Measurements from ENCODE around the gene C6orf89.

Gene C6orf89

DNA sequence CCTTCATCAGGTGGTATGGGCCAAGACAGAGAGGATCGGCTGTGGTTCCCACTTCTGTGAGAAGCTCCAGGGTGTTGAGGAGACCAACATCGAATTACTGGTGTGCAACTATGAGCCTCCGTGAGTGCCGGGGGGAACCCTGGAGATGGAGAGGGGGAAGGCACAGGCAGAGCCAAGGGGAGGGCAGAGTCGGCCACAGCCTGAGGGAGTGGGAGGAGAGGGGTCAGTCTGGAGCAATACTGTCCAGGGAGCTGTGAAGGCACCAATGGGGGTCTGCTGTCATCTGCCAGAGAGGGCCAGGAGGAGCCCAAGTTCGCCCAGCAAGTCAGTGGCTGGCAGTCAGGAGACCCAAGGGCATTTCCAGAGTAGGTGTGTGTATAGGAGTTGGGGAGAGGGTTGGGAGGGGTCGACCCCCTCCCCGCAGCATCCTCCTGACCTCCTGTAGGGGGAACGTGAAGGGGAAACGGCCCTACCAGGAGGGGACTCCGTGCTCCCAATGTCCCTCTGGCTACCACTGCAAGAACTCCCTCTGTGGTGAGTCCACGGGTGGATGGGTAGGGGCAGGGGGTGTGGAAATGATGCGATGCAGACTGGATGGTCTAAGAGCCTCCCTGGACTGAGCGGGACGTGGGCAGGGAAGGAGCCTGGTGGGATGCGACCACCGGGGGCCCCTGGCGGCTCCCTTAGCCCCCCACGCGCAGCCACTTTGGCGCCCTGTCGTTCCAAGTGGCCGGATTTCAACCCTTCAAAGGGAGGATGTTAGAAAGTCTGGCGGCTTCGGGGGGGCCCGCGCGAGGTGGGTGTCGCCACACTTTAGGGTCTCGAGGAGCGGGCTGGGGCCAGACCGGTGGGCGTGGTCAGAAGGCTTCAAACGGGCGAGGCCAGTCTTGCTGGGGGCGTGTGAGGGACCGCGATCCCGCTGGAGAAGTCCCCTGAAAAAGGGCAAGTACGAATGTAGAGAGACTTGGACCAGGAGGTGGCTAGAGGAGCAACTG, 76.0 kb downstream of the C6orf89 start:
- no peaks in the 10 kb centered on the region for H4K20me1 ChIP-seq (ENCODE audit: insufficient read depth, low read length)
- H3K9me3 ChIP-seq (replicated peaks; ENCODE audit: insufficient read depth, low read length) = no peaks in the 10 kb centered on the region
- no peaks in the 10 kb centered on the region for H3K9me2 ChIP-seq (replicated peaks; ENCODE audit: insufficient read depth, low read length)
- H3K27ac ChIP-seq (ENCODE audit: low read length) = no peak overlapping the region
- TF ChIP-seq EZH2 (optimal IDR thresholded peaks at IDR 0.05; ENCODE audit: low read depth, low read length) = no peak
- TF ChIP-seq, protein P1, sequence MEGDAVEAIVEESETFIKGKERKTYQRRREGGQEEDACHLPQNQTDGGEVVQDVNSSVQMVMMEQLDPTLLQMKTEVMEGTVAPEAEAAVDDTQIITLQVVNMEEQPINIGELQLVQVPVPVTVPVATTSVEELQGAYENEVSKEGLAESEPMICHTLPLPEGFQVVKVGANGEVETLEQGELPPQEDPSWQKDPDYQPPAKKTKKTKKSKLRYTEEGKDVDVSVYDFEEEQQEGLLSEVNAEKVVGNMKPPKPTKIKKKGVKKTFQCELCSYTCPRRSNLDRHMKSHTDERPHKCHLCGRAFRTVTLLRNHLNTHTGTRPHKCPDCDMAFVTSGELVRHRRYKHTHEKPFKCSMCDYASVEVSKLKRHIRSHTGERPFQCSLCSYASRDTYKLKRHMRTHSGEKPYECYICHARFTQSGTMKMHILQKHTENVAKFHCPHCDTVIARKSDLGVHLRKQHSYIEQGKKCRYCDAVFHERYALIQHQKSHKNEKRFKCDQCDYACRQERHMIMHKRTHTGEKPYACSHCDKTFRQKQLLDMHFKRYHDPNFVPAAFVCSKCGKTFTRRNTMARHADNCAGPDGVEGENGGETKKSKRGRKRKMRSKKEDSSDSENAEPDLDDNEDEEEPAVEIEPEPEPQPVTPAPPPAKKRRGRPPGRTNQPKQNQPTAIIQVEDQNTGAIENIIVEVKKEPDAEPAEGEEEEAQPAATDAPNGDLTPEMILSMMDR (IDR thresholded peaks at IDR 0.05; ENCODE audit: low read length) = no peak
- no peak for TF ChIP-seq EZH2phosphoT487 (IDR thresholded peaks at IDR 0.05; ENCODE audit: low read length)
- no peak overlapping the region for H2AFZ ChIP-seq (ENCODE audit: low read length)
- no peak overlapping the region for H3K9ac ChIP-seq (ENCODE audit: low read length)
- DNase-seq = no peak
- H3K4me3 ChIP-seq (ENCODE audit: low read length) = no peak overlapping the region
- H3K4me1 ChIP-seq (ENCODE audit: low read length) = no peaks in the 10 kb centered on the region
- H3K4me2 ChIP-seq (ENCODE audit: low read depth, low read length) = no peak overlapping the region
- H3F3A ChIP-seq (ENCODE audit: insufficient read depth, low read length) = no peaks in the 10 kb centered on the region
- H3K79me2 ChIP-seq (ENCODE audit: low read length) = no peaks in the 10 kb centered on the region
- no peaks in the 10 kb centered on the region for H3K36me3 ChIP-seq (replicated peaks; ENCODE audit: insufficient read depth, low read length)
- no peaks in the 10 kb centered on the region for H3K27me3 ChIP-seq (replicated peaks; ENCODE audit: insufficient read depth, low read length)

- no peak for TF ChIP-seq EZH2phosphoT487 (IDR thresholded peaks at IDR 0.05; ENCODE audit: low read length)
- TF ChIP-seq, protein P1 (IDR thresholded peaks at IDR 0.05; ENCODE audit: low read length) = no peak
- no peak for TF ChIP-seq EZH2 (optimal IDR thresholded peaks at IDR 0.05; ENCODE audit: low read depth, low read length)
- DNase-seq = no peak
- no peak overlapping the region for H3K9ac ChIP-seq (ENCODE audit: low read length)
- no peak overlapping the region for H3K4me2 ChIP-seq (ENCODE audit: low read depth, low read length)
- H3K27ac ChIP-seq (ENCODE audit: low read length) = no peak overlapping the region
- H2AFZ ChIP-seq (ENCODE audit: low read length) = no peak overlapping the region
- no peaks in the 10 kb centered on the region for H3K9me3 ChIP-seq (replicated peaks; ENCODE audit: insufficient read depth, low read length)
- H3K4me3 ChIP-seq (ENCODE audit: low read length) = no peak overlapping the region
- H3K79me2 ChIP-seq (ENCODE audit: low read length) = no peaks in the 10 kb centered on the region
- H4K20me1 ChIP-seq (ENCODE audit: insufficient read depth, low read length) = no peaks in the 10 kb centered on the region
- no peaks in the 10 kb centered on the region for H3K4me1 ChIP-seq (ENCODE audit: low read length)
- H3K27me3 ChIP-seq (replicated peaks; ENCODE audit: insufficient read depth, low read length) = no peaks in the 10 kb centered on the region
- no peaks in the 10 kb centered on the region for H3K36me3 ChIP-seq (replicated peaks; ENCODE audit: insufficient read depth, low read length)
- no peaks in the 10 kb centered on the region for H3K9me2 ChIP-seq (replicated peaks; ENCODE audit: insufficient read depth, low read length)
- H3F3A ChIP-seq (ENCODE audit: insufficient read depth, low read length) = no peaks in the 10 kb centered on the region
These were observed 77.1 kb downstream of the C6orf89 start for GRCh38 chr6:36962874-36963273.

- H2AFZ ChIP-seq (ENCODE audit: low read length) = no peak overlapping the region
- no peak overlapping the region for H3K9ac ChIP-seq (ENCODE audit: low read length)
- no peaks in the 10 kb centered on the region for H4K20me1 ChIP-seq (ENCODE audit: insufficient read depth, low read length)
- DNase-seq = no peak
- TF ChIP-seq, protein P1 (IDR thresholded peaks at IDR 0.05; ENCODE audit: low read length) = no peak
- TF ChIP-seq EZH2 (optimal IDR thresholded peaks at IDR 0.05; ENCODE audit: low read depth, low read length) (no peak), EZH2phosphoT487 (IDR thresholded peaks at IDR 0.05; ENCODE audit: low read length) (no peak)
- no peaks in the 10 kb centered on the region for H3K27me3 ChIP-seq (replicated peaks; ENCODE audit: insufficient read depth, low read length)
- no peaks in the 10 kb centered on the region for H3K4me1 ChIP-seq (ENCODE audit: low read length)
- no peak overlapping the region for H3K4me2 ChIP-seq (ENCODE audit: low read depth, low read length)
- no peak overlapping the region for H3K27ac ChIP-seq (ENCODE audit: low read length)
- no peaks in the 10 kb centered on the region for H3K9me3 ChIP-seq (replicated peaks; ENCODE audit: insufficient read depth, low read length)
- H3K4me3 ChIP-seq (ENCODE audit: low read length) = no peak overlapping the region
- no peaks in the 10 kb centered on the region for H3K9me2 ChIP-seq (replicated peaks; ENCODE audit: insufficient read depth, low read length)
- no peaks in the 10 kb centered on the region for H3K36me3 ChIP-seq (replicated peaks; ENCODE audit: insufficient read depth, low read length)
- no peaks in the 10 kb centered on the region for H3F3A ChIP-seq (ENCODE audit: insufficient read depth, low read length)
- H3K79me2 ChIP-seq (ENCODE audit: low read length) = no peaks in the 10 kb centered on the region
These were observed 77.9 kb downstream of the C6orf89 start for GRCh38 chr6:36963451-36964290.
